ENCODE results near the gene PITPNM3. TPM values are rescaled to one million over a fixed set of nuclear protein-coding genes. Genes with fewer than 3 reads are reported as not detected.
"Not testable (repeated sequence)": the region's sequence is repeated elsewhere in the genome, so short reads cannot be mapped to it uniquely, and the experiment has no call there.

The PITPNM3 gene
- total and polyA plus RNA-seq, 3 experiments from 2014 or later: 0.40 to 0.50 TPM; not detected in 1

DNA sequence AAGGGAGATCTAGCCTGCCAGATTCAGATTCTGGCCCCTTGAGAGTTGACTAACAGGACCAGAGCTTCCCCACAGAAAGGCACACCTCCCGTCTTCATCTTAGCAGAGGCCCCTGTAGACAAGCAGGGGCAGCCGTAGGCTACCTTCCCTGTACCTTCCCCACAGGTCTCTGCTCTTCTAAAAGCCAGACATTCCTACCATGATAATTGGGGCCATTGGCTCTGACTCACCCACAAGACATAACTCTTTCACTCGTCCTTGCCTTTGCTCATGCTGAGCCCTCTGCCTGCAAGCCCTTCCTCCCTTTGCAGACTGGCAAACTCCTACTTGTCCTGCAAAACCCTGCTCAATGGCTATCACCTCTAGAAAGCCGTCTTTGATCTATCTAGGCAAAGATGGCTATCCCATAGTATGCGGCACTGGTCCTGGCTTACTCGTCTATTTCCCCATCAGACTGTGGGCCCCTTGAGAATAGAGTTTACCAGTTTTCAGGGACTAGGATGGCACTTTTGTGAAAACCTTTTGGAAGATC lies 68.3 kb downstream of the PITPNM3 start:
- H3K27me3 ChIP-seq (ENCODE audit: insufficient read depth, low read length, poor library complexity, severe bottlenecking): no peaks in the 10 kb centered on the region
- peak in 1 of 5 donors; percentile 24 for DNase-seq
- H3K4me1 ChIP-seq (ENCODE audit: insufficient read depth, low read length): no peaks in the 10 kb centered on the region
- ChIA-PET POLR2A (no interaction called here), CTCF (no interaction called here)
- no peak overlapping the region for H3K27ac ChIP-seq (ENCODE audit: low read depth, low read length)
- no peaks in the 10 kb centered on the region for H3K36me3 Mint-ChIP-seq
- H3K9me3 Mint-ChIP-seq: no peaks in the 10 kb centered on the region
- H3K4me3 ChIP-seq (ENCODE audit: low read length): no peak overlapping the region
- H3K9me3 ChIP-seq (ENCODE audit: low read length): no peaks in the 10 kb centered on the region
- no peak overlapping the region for H3K4me3 Mint-ChIP-seq
- no peaks in the 10 kb centered on the region for H3K36me3 ChIP-seq (ENCODE audit: insufficient read depth, low read length)
- no peak overlapping the region for H3K27ac Mint-ChIP-seq
- no peaks in the 10 kb centered on the region for H3K4me1 Mint-ChIP-seq
- peaks cover 8 to 24% of the 10 kb centered on the region in 2 donors for H3K27me3 Mint-ChIP-seq

DNA sequence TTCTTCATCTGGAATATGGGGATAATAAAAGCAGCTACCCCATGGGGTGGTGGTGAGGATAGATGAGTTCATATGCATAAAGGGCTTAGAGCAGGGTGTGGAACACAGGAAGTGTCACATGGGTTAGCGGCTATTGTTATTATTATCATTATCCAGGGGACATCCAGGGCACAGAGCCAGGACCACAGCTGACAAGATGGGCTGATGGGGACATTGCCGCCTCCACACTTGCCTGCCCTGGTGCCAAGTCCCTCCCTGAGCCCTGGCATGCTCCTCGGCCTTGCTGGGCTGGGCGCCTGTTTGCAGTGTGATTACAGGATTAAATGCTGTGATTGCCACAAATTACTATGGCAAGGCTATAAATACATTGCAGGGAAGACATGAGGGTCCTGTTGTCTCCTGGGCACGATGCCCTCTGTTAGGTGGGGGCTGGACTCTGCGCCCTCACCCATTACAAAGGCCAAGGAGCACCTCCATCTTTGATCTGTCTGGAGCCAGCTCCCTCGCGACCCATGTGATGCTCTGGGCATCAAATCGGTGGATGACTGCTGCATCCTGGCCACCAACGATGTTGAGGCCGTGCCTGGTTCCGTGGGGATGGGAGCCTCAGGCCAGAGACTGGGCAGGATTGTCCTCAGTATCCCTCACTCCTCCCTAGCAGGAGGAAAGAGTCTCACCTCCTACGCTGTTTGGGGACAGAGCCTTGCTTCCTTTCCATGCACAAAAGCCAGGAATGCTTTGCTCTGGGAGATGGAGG lies 68.9 kb downstream of the PITPNM3 start:
- Mint-ChIP-seq H3K9me3 (no peaks in the 10 kb centered on the region), H3K4me3 (no peak overlapping the region), H3K27ac (no peak overlapping the region), H3K27me3 (peaks cover 9 to 25% of the 10 kb centered on the region in 2 donors), H3K36me3 (no peaks in the 10 kb centered on the region), H3K4me1 (no peaks in the 10 kb centered on the region)
- Histone ChIP-seq H3K9me3 (ENCODE audit: low read length) (no peaks in the 10 kb centered on the region), H3K27me3 (ENCODE audit: insufficient read depth, low read length, poor library complexity, severe bottlenecking) (no peaks in the 10 kb centered on the region), H3K27ac (ENCODE audit: low read depth, low read length) (no peak overlapping the region), H3K4me3 (ENCODE audit: low read length) (no peak overlapping the region), H3K4me1 (ENCODE audit: insufficient read depth, low read length) (no peaks in the 10 kb centered on the region), H3K36me3 (ENCODE audit: insufficient read depth, low read length) (no peaks in the 10 kb centered on the region)
- peak in 1 of 5 donors; percentile 36 for DNase-seq
- CTCF ChIA-PET: no interaction called here
- POLR2A ChIA-PET: no interaction called here

DNA sequence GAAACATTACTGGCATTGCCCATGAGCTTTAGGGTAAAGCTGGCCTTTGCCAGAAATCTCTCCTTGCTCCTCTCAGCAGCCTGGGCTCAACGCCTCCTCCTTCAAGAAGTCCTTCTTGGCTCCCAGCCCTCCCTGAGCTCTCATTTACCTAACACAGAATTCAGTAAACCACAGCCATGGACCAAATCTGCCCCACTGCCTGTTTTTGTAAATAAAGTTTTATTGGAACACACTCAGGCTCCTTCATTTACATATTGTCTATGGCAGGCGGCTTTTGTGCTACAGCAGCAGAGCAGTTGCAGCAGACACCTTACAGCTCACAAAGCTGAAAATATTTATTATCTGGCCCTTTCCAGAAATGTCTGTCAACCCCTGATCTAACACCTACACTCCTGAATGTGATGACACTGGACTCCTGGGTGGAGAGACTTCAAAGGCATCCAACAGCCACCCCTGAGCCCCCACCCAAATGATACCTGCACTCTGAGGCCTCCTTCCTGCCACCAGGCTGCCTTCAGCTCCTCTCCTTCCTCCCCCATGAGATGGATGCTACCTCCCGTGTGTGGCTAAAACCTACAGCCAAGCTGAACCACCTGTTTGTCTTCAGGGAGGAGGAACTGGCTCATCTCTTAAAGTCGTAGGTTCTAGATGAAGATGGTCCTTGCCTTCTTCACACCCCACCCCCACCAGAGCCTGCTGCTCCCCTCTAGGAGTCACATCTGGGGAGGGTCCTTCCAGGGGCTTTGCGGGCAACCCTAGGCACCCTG lies 70.5 kb downstream of the PITPNM3 start:
- DNase-seq: no peak
- H3K27me3 Mint-ChIP-seq: peaks cover 9 to 36% of the 10 kb centered on the region in 2 donors
- CTCF ChIA-PET: interaction anchor here (1.1 kb wide), 2 partner anchors 10 to 13 kb away, joined by 3 read pairs; no protein-coding TSS in a partner anchor
- no peak overlapping the region for H3K4me3 Mint-ChIP-seq
- no peaks in the 10 kb centered on the region for H3K27me3 ChIP-seq (ENCODE audit: insufficient read depth, low read length, poor library complexity, severe bottlenecking)
- no peak overlapping the region for H3K4me3 ChIP-seq (ENCODE audit: low read length)
- H3K27ac Mint-ChIP-seq: no peak overlapping the region
- no peaks in the 10 kb centered on the region for H3K9me3 ChIP-seq (ENCODE audit: low read length)
- no peak overlapping the region for H3K27ac ChIP-seq (ENCODE audit: low read depth, low read length)
- H3K36me3 Mint-ChIP-seq: no peaks in the 10 kb centered on the region
- H3K9me3 Mint-ChIP-seq: no peaks in the 10 kb centered on the region
- POLR2A ChIA-PET: no interaction called here
- H3K36me3 ChIP-seq (ENCODE audit: insufficient read depth, low read length): no peaks in the 10 kb centered on the region
- no peaks in the 10 kb centered on the region for H3K4me1 ChIP-seq (ENCODE audit: insufficient read depth, low read length)
- H3K4me1 Mint-ChIP-seq: no peaks in the 10 kb centered on the region

DNA sequence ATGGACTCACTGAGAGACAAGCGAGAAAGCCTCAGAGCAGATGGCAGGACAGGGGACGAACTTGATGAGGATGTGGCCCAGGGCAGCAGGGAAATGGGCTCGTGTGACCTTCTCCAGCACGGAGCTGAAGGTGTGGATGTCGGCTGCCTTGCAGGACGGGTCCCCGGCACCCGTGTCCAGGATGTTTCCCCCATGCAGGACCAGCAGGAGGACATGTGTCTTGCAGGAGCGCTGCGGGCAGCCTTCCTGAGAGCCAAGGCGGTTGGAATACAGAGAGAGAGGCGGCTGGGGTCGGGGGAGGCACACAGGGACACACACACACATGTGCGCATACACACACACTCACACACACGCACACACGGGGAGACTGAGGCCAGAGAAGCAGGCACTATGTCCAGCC lies 72.8 kb downstream of the PITPNM3 start:
- Histone ChIP-seq H3K4me1 (ENCODE audit: insufficient read depth, low read length) (no peaks in the 10 kb centered on the region), H3K4me3 (ENCODE audit: low read length) (no peak overlapping the region), H3K27me3 (ENCODE audit: insufficient read depth, low read length, poor library complexity, severe bottlenecking) (no peaks in the 10 kb centered on the region), H3K9me3 (ENCODE audit: low read length) (no peaks in the 10 kb centered on the region), H3K36me3 (ENCODE audit: insufficient read depth, low read length) (no peaks in the 10 kb centered on the region), H3K27ac (ENCODE audit: low read depth, low read length) (no peak overlapping the region)
- no peaks in the 10 kb centered on the region for H3K36me3 Mint-ChIP-seq
- CTCF ChIA-PET: interaction anchor here (0.6 kb wide), 1 partner anchor 10 kb away, joined by 3 read pairs; no protein-coding TSS in a partner anchor
- H3K27ac Mint-ChIP-seq: no peak overlapping the region
- H3K4me1 Mint-ChIP-seq: no peaks in the 10 kb centered on the region
- no peaks in the 10 kb centered on the region for H3K9me3 Mint-ChIP-seq
- H3K4me3 Mint-ChIP-seq: no peak overlapping the region
- no peak for DNase-seq
- POLR2A ChIA-PET: no interaction called here
- H3K27me3 Mint-ChIP-seq: peaks cover 11 to 28% of the 10 kb centered on the region in 2 donors

DNA sequence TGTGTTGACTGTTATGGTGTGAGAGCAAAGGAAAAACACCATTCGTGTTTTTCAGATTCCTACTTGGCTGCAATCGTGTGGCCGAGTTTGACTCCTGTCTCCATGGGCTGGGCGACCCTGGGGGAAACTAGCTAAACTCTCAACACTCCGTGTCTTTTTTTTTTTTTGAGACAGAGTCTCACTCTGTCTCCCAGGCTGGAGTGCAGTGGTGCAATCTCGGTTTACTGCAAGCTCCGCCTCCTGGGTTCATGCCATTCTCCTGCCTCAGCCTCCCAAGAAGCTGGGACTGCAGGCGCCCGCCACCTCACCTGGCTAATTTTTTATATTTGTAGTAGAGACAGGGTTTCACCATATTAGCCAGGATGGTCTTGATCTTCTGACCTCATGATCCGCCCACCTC lies 73.6 kb downstream of the PITPNM3 start:
- H3K4me3 Mint-ChIP-seq; DNase-seq; H3K9me3 Mint-ChIP-seq; CTCF ChIA-PET; H3K9me3 ChIP-seq (ENCODE audit: low read length); H3K27ac ChIP-seq (ENCODE audit: low read depth, low read length); H3K27ac Mint-ChIP-seq; H3K27me3 ChIP-seq (ENCODE audit: insufficient read depth, low read length, poor library complexity, severe bottlenecking); H3K4me3 ChIP-seq (ENCODE audit: low read length); POLR2A ChIA-PET; H3K4me1 ChIP-seq (ENCODE audit: insufficient read depth, low read length); H3K36me3 ChIP-seq (ENCODE audit: insufficient read depth, low read length); H3K36me3 Mint-ChIP-seq; H3K4me1 Mint-ChIP-seq: not testable (repeated sequence)
- H3K27me3 Mint-ChIP-seq: peaks cover 11 to 23% of the 10 kb centered on the region in 2 donors

DNA sequence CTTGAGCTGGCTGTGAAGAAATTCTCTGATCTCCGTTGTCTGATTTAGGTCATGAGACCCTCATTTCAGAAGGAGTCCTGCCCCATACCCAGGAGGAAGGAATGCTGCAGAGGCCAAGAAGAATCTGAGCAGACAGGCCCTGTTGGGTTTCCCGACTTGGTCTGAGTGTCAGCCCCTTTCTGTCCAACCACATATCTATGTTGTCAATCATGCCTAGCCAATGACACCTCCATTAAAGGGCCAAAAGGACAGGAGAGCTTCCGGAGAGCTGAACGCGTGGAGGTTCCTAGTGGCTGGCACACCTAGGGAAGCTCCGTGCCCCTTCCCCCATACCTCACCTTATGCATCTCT lies 74.3 kb downstream of the PITPNM3 start:
- no peak for DNase-seq
- Histone ChIP-seq H3K27ac (ENCODE audit: low read depth, low read length) (no peak overlapping the region), H3K4me3 (ENCODE audit: low read length) (no peak overlapping the region), H3K9me3 (ENCODE audit: low read length) (no peaks in the 10 kb centered on the region), H3K36me3 (ENCODE audit: insufficient read depth, low read length) (no peaks in the 10 kb centered on the region), H3K27me3 (ENCODE audit: insufficient read depth, low read length, poor library complexity, severe bottlenecking) (no peaks in the 10 kb centered on the region), H3K4me1 (ENCODE audit: insufficient read depth, low read length) (no peaks in the 10 kb centered on the region)
- H3K27me3 Mint-ChIP-seq: peaks cover 10 to 20% of the 10 kb centered on the region in 2 donors
- H3K4me3 Mint-ChIP-seq: no peak overlapping the region
- ChIA-PET CTCF (no interaction called here), POLR2A (no interaction called here)
- no peaks in the 10 kb centered on the region for H3K9me3 Mint-ChIP-seq
- no peak overlapping the region for H3K27ac Mint-ChIP-seq
- H3K36me3 Mint-ChIP-seq: no peaks in the 10 kb centered on the region
- H3K4me1 Mint-ChIP-seq: no peaks in the 10 kb centered on the region

DNA sequence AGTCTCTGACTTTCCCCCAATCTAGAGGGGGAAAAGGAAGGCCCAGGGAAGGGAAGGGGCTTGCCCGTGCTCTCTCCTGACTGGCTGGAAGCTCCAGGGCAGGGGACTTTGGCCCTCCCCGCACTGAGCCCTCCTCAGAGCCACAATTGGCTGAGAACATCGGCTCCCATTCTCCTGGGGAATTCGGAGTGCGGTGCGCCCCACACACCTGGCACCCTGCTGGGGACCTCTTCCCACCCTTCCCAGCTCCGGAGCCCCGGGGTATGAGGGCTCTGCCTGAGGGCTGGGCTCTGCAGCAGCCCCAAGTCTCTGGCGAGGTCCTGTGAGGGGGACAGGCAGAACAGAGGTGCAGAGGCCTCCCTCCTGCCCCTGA lies 76.1 kb downstream of the PITPNM3 start:
- no peak overlapping the region for H3K27ac ChIP-seq (ENCODE audit: low read depth, low read length)
- Mint-ChIP-seq H3K27me3 (peaks cover 7 to 16% of the 10 kb centered on the region in 2 donors), H3K4me1 (no peaks in the 10 kb centered on the region), H3K9me3 (no peaks in the 10 kb centered on the region), H3K36me3 (no peaks in the 10 kb centered on the region), H3K4me3 (no peak overlapping the region), H3K27ac (no peak overlapping the region)
- CTCF ChIA-PET: no interaction called here
- no peaks in the 10 kb centered on the region for H3K4me1 ChIP-seq (ENCODE audit: insufficient read depth, low read length)
- no peaks in the 10 kb centered on the region for H3K27me3 ChIP-seq (ENCODE audit: insufficient read depth, low read length, poor library complexity, severe bottlenecking)
- H3K36me3 ChIP-seq (ENCODE audit: insufficient read depth, low read length): no peaks in the 10 kb centered on the region
- no peak overlapping the region for H3K4me3 ChIP-seq (ENCODE audit: low read length)
- POLR2A ChIA-PET: no interaction called here
- no peak for DNase-seq
- no peaks in the 10 kb centered on the region for H3K9me3 ChIP-seq (ENCODE audit: low read length)

DNA sequence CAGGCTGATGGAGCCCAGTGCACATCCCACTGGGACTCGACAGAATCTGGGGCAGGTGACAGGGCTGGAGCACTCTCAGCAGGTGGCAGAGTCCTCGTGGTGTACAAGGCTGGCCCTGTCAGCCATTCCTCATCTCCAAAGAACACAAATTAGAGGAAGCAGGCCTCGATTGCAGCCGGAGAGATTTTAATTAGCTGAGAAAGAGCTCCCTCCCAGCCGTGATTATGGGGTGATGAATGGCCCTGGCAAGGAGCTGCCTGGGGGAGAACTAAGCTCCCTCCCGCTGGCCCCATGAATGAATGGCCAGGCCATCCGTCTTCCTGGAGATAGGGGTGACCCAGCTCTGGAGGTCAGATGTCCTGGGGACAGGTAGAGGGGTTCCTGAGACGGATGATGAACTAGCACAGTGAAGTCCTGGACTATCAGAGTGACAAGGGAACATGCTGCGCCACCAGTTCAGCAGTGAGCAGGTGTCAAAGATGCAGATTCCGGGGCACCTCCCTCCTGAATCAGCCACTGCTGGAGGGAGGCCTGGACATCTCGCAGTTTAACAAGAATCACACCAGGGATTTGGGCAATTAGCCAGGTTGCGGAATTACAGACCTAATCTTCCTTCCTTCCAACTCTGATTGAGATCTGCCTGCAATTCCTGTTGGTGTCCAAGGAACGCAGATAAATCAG lies 76.6 kb downstream of the PITPNM3 start:
- H3K4me3 Mint-ChIP-seq: no peak overlapping the region
- no peak for DNase-seq
- no peaks in the 10 kb centered on the region for H3K9me3 ChIP-seq (ENCODE audit: low read length)
- no peaks in the 10 kb centered on the region for H3K36me3 ChIP-seq (ENCODE audit: insufficient read depth, low read length)
- no peaks in the 10 kb centered on the region for H3K4me1 ChIP-seq (ENCODE audit: insufficient read depth, low read length)
- H3K27ac ChIP-seq (ENCODE audit: low read depth, low read length): no peak overlapping the region
- H3K4me1 Mint-ChIP-seq: no peaks in the 10 kb centered on the region
- no peaks in the 10 kb centered on the region for H3K27me3 ChIP-seq (ENCODE audit: insufficient read depth, low read length, poor library complexity, severe bottlenecking)
- H3K4me3 ChIP-seq (ENCODE audit: low read length): no peak overlapping the region
- ChIA-PET POLR2A (no interaction called here), CTCF (no interaction called here)
- H3K9me3 Mint-ChIP-seq: no peaks in the 10 kb centered on the region
- H3K27ac Mint-ChIP-seq: no peak overlapping the region
- H3K36me3 Mint-ChIP-seq: no peaks in the 10 kb centered on the region
- H3K27me3 Mint-ChIP-seq: peaks cover 7 to 16% of the 10 kb centered on the region in 2 donors
